HG03354 (cell line): Measurements from ENCODE around the gene CCSER1.
"Not testable (repeated sequence)": the region's sequence is repeated elsewhere in the genome, so short reads cannot be mapped to it uniquely, and the experiment has no call there.

ENCODE experiments used
- ATAC-seq: cut with Tn5 transposase; IDR thresholded peaks from one replicate; pipeline ENCODE4 v1.9.1; 2021; ENCODE audit warnings: mild to moderate bottlenecking; ENCODE audit not compliant: unreplicated experiment, poor library complexity, severe bottlenecking

CCSER1 gene

DNA sequence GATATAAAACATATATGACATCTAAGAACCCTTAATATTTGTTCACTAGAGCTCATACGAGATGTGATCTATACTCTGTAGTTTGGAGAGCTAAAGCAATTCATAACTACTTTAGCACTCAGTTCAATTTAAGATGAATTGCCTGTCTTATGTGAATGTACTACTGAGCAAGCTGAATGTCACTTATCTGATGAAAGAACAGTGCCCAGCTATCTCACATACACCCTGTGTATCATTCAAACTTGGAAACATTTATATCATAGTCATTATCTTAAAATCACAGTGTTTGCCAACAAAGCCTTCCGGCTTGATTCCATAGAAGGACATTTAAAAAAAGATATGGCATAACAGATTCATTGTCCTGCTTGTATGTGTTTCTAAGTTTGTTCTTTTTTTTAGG, 639.6 kb downstream of the CCSER1 start:
- ATAC-seq, result no peak

- ATAC-seq, result no peak
These were observed 642.1 kb downstream of the CCSER1 start for GRCh38 chr4:90769251-90769650.

DNA sequence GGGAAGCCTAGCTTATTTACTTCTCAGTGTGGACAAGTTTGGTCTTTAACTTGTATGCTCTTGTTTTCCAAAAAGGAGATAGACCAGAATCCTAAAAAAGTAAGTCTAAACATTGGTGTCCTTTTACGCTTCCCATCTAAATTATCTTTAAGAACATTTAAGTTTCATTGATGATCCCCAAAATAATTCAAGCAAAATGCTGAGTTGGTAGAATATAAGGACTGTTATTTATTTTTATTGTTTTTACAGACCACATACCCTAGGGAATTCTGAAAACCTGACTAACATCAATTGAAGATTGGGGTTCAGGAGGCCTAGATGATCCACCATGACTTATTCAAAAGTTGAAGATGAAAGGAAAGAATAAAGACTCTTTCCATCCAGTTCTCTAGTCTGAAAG, 653.0 kb downstream of the CCSER1 start:
- no peak for ATAC-seq

GRCh38 chr4:90786602-90787001, 659.4 kb downstream of the CCSER1 start:
- ATAC-seq, result no peak

DNA sequence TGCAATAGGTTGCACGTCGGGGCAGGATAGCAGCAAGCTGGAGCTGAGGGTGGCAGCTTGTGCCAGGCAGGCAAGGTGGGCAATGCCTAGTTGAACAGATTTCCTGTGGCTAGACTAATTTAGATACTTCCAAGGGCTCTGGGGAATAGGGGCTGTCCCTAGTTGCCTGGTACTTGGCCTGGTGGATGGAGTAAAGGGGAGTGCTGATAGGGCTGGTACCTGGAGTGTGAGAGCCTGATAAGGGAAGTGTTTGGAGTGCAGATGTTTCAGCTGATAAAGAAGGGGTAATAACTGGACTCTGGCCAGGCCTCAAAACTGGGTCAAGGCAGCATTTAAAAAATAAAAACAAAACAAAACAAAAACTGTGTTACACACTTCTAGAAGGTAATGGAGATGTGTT, 665.5 kb downstream of the CCSER1 start:
- ATAC-seq, result no peak

DNA sequence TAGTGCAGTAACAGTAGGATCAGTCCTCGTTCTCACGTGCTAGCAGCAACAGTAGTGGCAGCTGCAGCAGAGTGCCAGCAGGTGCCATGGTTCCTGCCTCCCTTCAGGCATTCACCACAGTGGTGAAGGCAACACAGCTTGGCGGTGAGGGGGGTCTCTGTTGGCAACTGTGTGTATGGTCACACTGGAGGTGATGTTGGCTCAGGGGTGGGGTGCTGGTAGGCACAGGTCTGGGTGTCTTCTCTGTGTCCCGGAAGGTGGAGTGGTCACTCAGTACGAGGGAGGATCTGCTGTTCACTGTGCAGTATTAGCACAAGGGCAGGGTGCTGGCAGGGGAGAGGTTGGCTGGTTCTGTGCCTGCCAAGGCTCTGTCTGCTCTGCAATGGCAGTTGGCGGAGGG, 671.8 kb downstream of the CCSER1 start:
- ATAC-seq, result no peak

- ATAC-seq, result no peak
These were observed 672.7 kb downstream of the CCSER1 start for GRCh38 chr4:90799895-90800294.

- ATAC-seq, result no peak
These were observed 688.4 kb downstream of the CCSER1 start for GRCh38 chr4:90815569-90815968.

DNA sequence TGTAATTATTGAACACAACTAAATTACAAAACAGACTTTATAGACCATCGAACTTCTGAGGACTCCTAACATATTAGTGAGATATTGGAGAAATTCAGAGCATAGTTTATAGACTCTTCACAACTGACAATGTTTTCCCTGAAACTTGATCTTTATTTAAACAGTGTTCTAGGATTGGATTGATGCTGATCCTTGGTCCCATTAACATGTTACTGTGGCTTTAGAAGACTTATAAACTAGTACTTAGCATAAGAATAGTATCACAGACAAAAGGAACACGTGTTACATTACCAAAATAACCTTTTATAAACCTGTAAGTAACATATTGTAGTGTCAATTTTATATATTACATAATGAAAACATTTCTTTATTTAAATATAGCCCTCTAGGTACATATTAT, 689.6 kb downstream of the CCSER1 start:
- no peak for ATAC-seq

- peak; percentile 85 for ATAC-seq
These were observed 697.3 kb downstream of the CCSER1 start for GRCh38 chr4:90824266-90825150.

GRCh38 chr4:90825849-90826248, 698.7 kb downstream of the CCSER1 start:
- ATAC-seq, result no peak

GRCh38 chr4:90833706-90834105, 706.5 kb downstream of the CCSER1 start:
- ATAC-seq, result no peak

GRCh38 chr4:90837241-90837640, 710.0 kb downstream of the CCSER1 start:
- no peak for ATAC-seq

GRCh38 chr4:90838859-90839258, 711.7 kb downstream of the CCSER1 start:
- not testable (repeated sequence) for ATAC-seq

- ATAC-seq, result no peak
These were observed 713.1 kb downstream of the CCSER1 start for GRCh38 chr4:90840291-90840690.

DNA sequence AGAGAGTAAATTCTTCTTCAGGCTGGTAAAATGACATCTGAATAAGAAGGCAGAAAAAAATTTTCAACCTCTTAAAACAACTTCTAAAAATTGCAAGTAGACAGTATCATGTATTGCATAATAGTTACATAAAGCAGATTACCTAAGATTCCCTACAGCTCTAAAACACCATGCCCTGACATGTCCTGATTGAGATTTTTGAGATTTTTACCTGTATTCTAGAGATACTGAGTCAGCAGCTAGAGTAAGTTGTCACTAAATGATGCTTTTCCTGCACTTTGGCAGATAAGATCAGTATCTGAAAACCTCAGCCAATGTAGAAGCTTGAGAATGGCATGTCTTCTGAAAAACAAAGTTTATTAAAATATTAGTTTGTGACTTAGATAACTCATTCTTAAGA, 713.6 kb downstream of the CCSER1 start:
- ATAC-seq, result no peak

- no peak for ATAC-seq
These were observed 714.5 kb downstream of the CCSER1 start for GRCh38 chr4:90841676-90842075.

DNA sequence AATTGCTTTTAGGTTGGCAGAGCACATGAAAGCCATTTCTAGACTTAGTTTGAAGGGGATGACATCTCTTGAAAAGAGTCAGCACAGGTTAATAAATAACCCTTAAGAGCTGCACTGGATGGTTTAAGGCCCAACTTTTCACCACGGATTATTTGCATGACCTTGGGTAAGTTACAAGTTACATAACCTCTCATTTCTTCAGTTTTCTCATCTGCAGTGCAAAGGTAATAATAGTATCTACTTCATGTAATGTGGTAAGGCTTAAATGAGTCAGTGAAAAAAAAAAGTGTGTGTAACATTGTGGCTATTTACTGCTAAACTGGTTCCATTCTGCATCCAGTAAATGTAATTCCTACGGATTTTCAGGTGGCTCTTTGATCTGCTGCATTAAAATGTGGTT, 715.8 kb downstream of the CCSER1 start:
- ATAC-seq, result peak; percentile 97

DNA sequence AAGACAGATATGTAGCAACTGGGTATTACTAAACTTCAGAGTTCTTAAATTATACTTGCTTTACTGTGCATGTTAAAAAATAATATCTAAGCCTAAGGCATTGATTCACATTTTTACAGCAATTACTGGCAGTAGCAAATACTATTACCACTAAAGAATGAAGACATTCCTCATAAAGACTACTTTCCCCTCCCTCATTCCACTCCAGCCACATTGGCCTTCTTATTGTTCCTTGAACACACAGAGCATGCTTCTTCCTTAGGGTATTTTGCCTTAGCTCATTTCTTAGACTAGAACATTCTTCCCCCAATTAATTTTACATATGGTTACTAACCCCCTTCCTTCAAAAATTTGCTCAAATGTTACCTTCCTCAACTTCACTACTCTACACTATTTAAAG, 717.0 kb downstream of the CCSER1 start:
- no peak for ATAC-seq

- ATAC-seq, result peak; percentile 41
These were observed 718.6 kb downstream of the CCSER1 start for GRCh38 chr4:90845777-90846176.

GRCh38 chr4:90852237-90852636, 725.0 kb downstream of the CCSER1 start:
- no peak for ATAC-seq

GRCh38 chr4:90855111-90855510, 727.9 kb downstream of the CCSER1 start:
- ATAC-seq, result no peak
